ENCODE data around the gene RFX4. TPM values are rescaled to one million over a fixed set of nuclear protein-coding genes. Genes with fewer than 3 reads are reported as not detected.

The RFX4 gene
- total and polyA plus RNA-seq, 7 donors, result 0.56 TPM; not detected in 6

GRCh38 chr12:106586803-106587684, 4.2 kb downstream of the RFX4 start:
- no peak for TF ChIP-seq CTCF (IDR thresholded peaks at IDR 0.05)
- Histone ChIP-seq H3K9me3 (no peaks in the 10 kb centered on the region), H3K4me3 (peak overlapping the region; percentile 51), H3K27ac (no peak overlapping the region), H3K4me1 (peaks cover 14% of the 10 kb centered on the region), H3K27me3 (ENCODE audit: insufficient read depth in 3 of 3, low read length in 2 of 3) (peaks cover 5 to 84% (median 45%) of the 10 kb centered on the region in 3 donors), H3K36me3 (ENCODE audit: insufficient read depth in 1 of 2, low read depth in 1 of 2) (no peaks in the 10 kb centered on the region)
- no peak for ATAC-seq
- intact Hi-C loops (cut with DNase I), result no loop called here
- DNase-seq, result no peak
- WGBS, 3 donors, result 1 to 3% (median 2%) methylated on average over 57 to 62 of the region's 62 CpGs

GRCh38 chr12:106588771-106589170, 6.0 kb downstream of the RFX4 start:
- H3K4me3 ChIP-seq, result no peak overlapping the region
- H3K4me1 ChIP-seq, result peaks cover 5% of the 10 kb centered on the region
- ATAC-seq (no peak), DNase-seq (no peak)
- H3K27ac ChIP-seq, result no peak overlapping the region
- H3K9me3 ChIP-seq, result no peaks in the 10 kb centered on the region
- TF ChIP-seq CTCF (IDR thresholded peaks at IDR 0.05), result no peak
- intact Hi-C loops (cut with DNase I), result no loop called here
- WGBS, 3 donors, result 64 to 70% (median 65%) methylated on average over 4 of the region's 4 CpGs
- H3K27me3 ChIP-seq (ENCODE audit: insufficient read depth in 3 of 3, low read length in 2 of 3), result peaks cover 8 to 81% (median 36%) of the 10 kb centered on the region in 3 donors
- no peaks in the 10 kb centered on the region for H3K36me3 ChIP-seq (ENCODE audit: insufficient read depth in 1 of 2, low read depth in 1 of 2)

GRCh38 chr12:106590601-106591000, 7.8 kb downstream of the RFX4 start:
- Histone ChIP-seq H3K27me3 (ENCODE audit: insufficient read depth in 3 of 3, low read length in 2 of 3) (peaks cover 8 to 73% (median 21%) of the 10 kb centered on the region in 3 donors), H3K36me3 (ENCODE audit: insufficient read depth in 1 of 2, low read depth in 1 of 2) (no peaks in the 10 kb centered on the region), H3K27ac (no peak overlapping the region), H3K9me3 (no peaks in the 10 kb centered on the region), H3K4me3 (no peak overlapping the region), H3K4me1 (peaks cover 4% of the 10 kb centered on the region)
- intact Hi-C loops (cut with DNase I), result no loop called here
- DNase-seq (no peak), ATAC-seq (no peak)
- WGBS, 3 donors, result 58 to 61% (median 58%) methylated on average over 2 of the region's 2 CpGs
- TF ChIP-seq CTCF (IDR thresholded peaks at IDR 0.05), result no peak

GRCh38 chr12:106594447-106594846, 11.6 kb downstream of the RFX4 start:
- no peak for ATAC-seq
- no peak for DNase-seq
- Histone ChIP-seq H3K4me1 (no peaks in the 10 kb centered on the region), H3K27ac (no peak overlapping the region), H3K4me3 (no peak overlapping the region), H3K36me3 (ENCODE audit: insufficient read depth in 1 of 2, low read depth in 1 of 2) (no peaks in the 10 kb centered on the region), H3K27me3 (ENCODE audit: insufficient read depth in 3 of 3, low read length in 2 of 3) (peaks cover 3 to 39% (median 4%) of the 10 kb centered on the region in 3 donors), H3K9me3 (no peaks in the 10 kb centered on the region)
- 44 to 46% (median 45%) methylated on average over 17 of the region's 17 CpGs for WGBS, 3 donors
- intact Hi-C loops (cut with DNase I), result no loop called here
- no peak for TF ChIP-seq CTCF (IDR thresholded peaks at IDR 0.05)
